GM23338 (cell line): Measurements from ENCODE around the gene TLE2. TPM values are rescaled to one million over a fixed set of nuclear protein-coding genes. Genes with fewer than 3 reads are reported as not detected.
"Not testable (repeated sequence)": the region's sequence is repeated elsewhere in the genome, so short reads cannot be mapped to it uniquely, and the experiment has no call there.

Source experiments
- ATAC-seq: fragments of 200-7000 bp; cut with Tn5 transposase; 3 replicates; pipeline ENCODE4 v1.9.1; 2020
- DNase-seq: peaks from one replicate; pipeline ENCODE4 v3.0.0-alpha.2; 2015; ENCODE audit warnings: low spot score
- H2AFZ ChIP-seq: fragments of 200-600 bp; sonication (generic); 2 replicates; pipeline ENCODE4 v1.8.0; 2016; ENCODE audit warnings: antibody characterized with exemption, mild to moderate bottlenecking, moderate library complexity
- H3F3A ChIP-seq: fragments of 200-600 bp; sonication (generic); replicated peaks from 2 replicates; pipeline ENCODE4 v1.8.0; 2017; ENCODE audit warnings: antibody characterized with exemption, mixed run types, low read depth
- H3K27ac ChIP-seq: fragments of 200-600 bp; sonication (generic); 2 replicates; pipeline ENCODE4 v1.6.1; 2016; ENCODE audit warnings: low read depth
- H3K27me3 ChIP-seq: fragments of 200-600 bp; sonication (generic); 2 replicates; pipeline ENCODE4 v1.8.0; 2016; ENCODE audit warnings: mild to moderate bottlenecking, mixed run types, moderate library complexity; ENCODE audit not compliant: insufficient read depth
- H3K36me3 ChIP-seq: fragments of 200-600 bp; sonication (generic); 2 replicates; pipeline ENCODE4 v1.8.0; 2016; ENCODE audit warnings: mild to moderate bottlenecking; ENCODE audit not compliant: insufficient read depth
- H3K4me1 ChIP-seq: fragments of 200-600 bp; sonication (generic); 2 replicates; pipeline ENCODE4 v1.8.0; 2016; ENCODE audit warnings: mild to moderate bottlenecking, moderate library complexity; ENCODE audit not compliant: insufficient read depth
- H3K4me2 ChIP-seq: fragments of 200-600 bp; sonication (generic); 2 replicates; pipeline ENCODE4 v1.7.1; 2017; ENCODE audit warnings: mixed run types
- H3K4me3 ChIP-seq: fragments of 200-600 bp; sonication (generic); 2 replicates; pipeline ENCODE4 v1.6.1; 2016; ENCODE audit warnings: mixed run types
- H3K79me2 ChIP-seq: fragments of 200-600 bp; sonication (generic); replicated peaks from 2 replicates; pipeline ENCODE4 v1.8.0; 2017; ENCODE audit warnings: mild to moderate bottlenecking; ENCODE audit not compliant: insufficient read depth
- H3K9me2 ChIP-seq: fragments of 200-600 bp; sonication (generic); 2 replicates; pipeline ENCODE4 v1.8.0; 2017; ENCODE audit not compliant: insufficient read depth
- H4K20me1 ChIP-seq: fragments of 200-600 bp; sonication (generic); replicated peaks from 2 replicates; pipeline ENCODE4 v1.8.0; 2017; ENCODE audit warnings: mild to moderate bottlenecking; ENCODE audit not compliant: insufficient read depth
- H3K27ac Mint-ChIP-seq: 2 replicates; pipeline ENCODE4 v1.8.0; 2020; ENCODE audit warnings: inconsistent platforms, mild to moderate bottlenecking, moderate library complexity, mixed read lengths
- H3K27me3 Mint-ChIP-seq: 3 replicates; pipeline ENCODE4 v1.8.0; 2022; ENCODE audit warnings: low read depth, mild to moderate bottlenecking, moderate library complexity, mixed read lengths, inconsistent platforms; ENCODE audit not compliant: insufficient read depth, poor library complexity
- H3K36me3 Mint-ChIP-seq: 3 replicates; pipeline ENCODE4 v1.8.0; 2021; ENCODE audit warnings: low read depth, mild to moderate bottlenecking, inconsistent platforms, moderate library complexity, mixed read lengths
- H3K4me1 Mint-ChIP-seq: 3 replicates; pipeline ENCODE4 v1.8.0; 2020; ENCODE audit warnings: mild to moderate bottlenecking, inconsistent platforms, mixed read lengths
- H3K4me3 Mint-ChIP-seq: 3 replicates; pipeline ENCODE4 v1.8.0; 2021; ENCODE audit warnings: moderate library complexity, mild to moderate bottlenecking, inconsistent platforms, mixed read lengths
- H3K9me3 Mint-ChIP-seq: 3 replicates; pipeline ENCODE4 v1.8.0; 2020; ENCODE audit warnings: moderate library complexity, mild to moderate bottlenecking, inconsistent platforms, mixed read lengths
- CREB1 ChIP-seq: fragments of 250-450 bp; sonication (Bioruptor Pico); IDR thresholded peaks from 2 replicates; pipeline ENCODE4 v1.5.0; 2020; ENCODE audit warnings: low read depth, mild to moderate bottlenecking, moderate library complexity
- CTCF ChIP-seq, 2 experiments: fragments of 200-600 bp in 1 of 2; sonication (generic) in 1 of 2; conservative IDR thresholded peaks; 2 replicates each; pipeline versions ENCODE4 v1.5.1 to v1.6.1; 2016 to 2017; ENCODE audit warnings: antibody characterized with exemption in 2 of 2, low read depth in 2 of 2, mild to moderate bottlenecking in 2 of 2, moderate library complexity in 1 of 2
- ETS1 ChIP-seq: IDR thresholded peaks from 2 replicates; pipeline ENCODE4 v1.6.1; 2016; ENCODE audit warnings: antibody characterized with exemption
- EZH2 ChIP-seq: fragments of 200-600 bp; sonication (generic); IDR thresholded peaks from one replicate; pipeline ENCODE4 v1.8.0; 2017; ENCODE audit warnings: antibody characterized with exemption, mild to moderate bottlenecking, low read depth; ENCODE audit not compliant: unreplicated experiment
- EZH2phosphoT487 ChIP-seq: fragments of 200-600 bp; sonication (generic); IDR thresholded peaks from one replicate; pipeline ENCODE4 v1.8.1; 2018; ENCODE audit warnings: antibody characterized with exemption; ENCODE audit not compliant: unreplicated experiment
- JUNB ChIP-seq: IDR thresholded peaks from one replicate; pipeline ENCODE4 v1.6.1; 2016; ENCODE audit warnings: antibody characterized with exemption; ENCODE audit not compliant: unreplicated experiment
- NANOG ChIP-seq: IDR thresholded peaks from 2 replicates; pipeline ENCODE4 v1.6.1; 2016; ENCODE audit warnings: antibody characterized with exemption, borderline replicate concordance
- POLR2AphosphoS5 ChIP-seq: IDR thresholded peaks from 2 replicates; pipeline ENCODE4 v1.6.1; 2016; ENCODE audit warnings: antibody characterized with exemption, low read depth
- REST ChIP-seq: IDR thresholded peaks from one replicate; pipeline ENCODE4 v1.6.1; 2018; ENCODE audit warnings: antibody characterized with exemption; ENCODE audit not compliant: unreplicated experiment
- STAT1 ChIP-seq: IDR thresholded peaks from one replicate; pipeline ENCODE4 v1.6.1; 2016; ENCODE audit warnings: antibody characterized with exemption; ENCODE audit not compliant: unreplicated experiment
- ZNF114 ChIP-seq: fragments of 250-450 bp; sonication (Bioruptor Pico); IDR thresholded peaks from 2 replicates; pipeline ENCODE4 v1.5.0; 2020; ENCODE audit warnings: mild to moderate bottlenecking, moderate library complexity
- polyA plus RNA-seq: library from polyadenylated mRNA; unstranded; fragments of >200 nt; fragmentation: Nextera tagmentation; extraction: Ambion mirVana; gene quantifications from 2 replicates; pipeline ENCODE4 v1.2.1, GENCODE V29; 2016
- total RNA-seq: library from RNA; depleted of rRNA; stranded (reverse); fragments of >200 nt; shearing (Covaris generic); gene quantifications from 2 replicates; pipeline ENCODE4 v1.2.3, GENCODE V29; 2014

TLE2 gene
- total and polyA plus RNA-seq, 2 experiments from 2014 or later: 5.2 to 22.8 TPM

GRCh38 chr19:2964874-2965273, 64.2 kb downstream of the TLE2 start (continued):
- no peak for TF ChIP-seq CTCF (conservative IDR thresholded peaks at IDR 0.05; ENCODE audit: low read depth in 2 of 2)
- no peak for TF ChIP-seq ZNF114 (CRISPR knock-in tag)
- no peak for TF ChIP-seq NANOG
- TF ChIP-seq ETS1: no peak
- TF ChIP-seq EZH2phosphoT487: no peak
- TF ChIP-seq EZH2: no peak

- not testable (repeated sequence) for H3K4me3 ChIP-seq, H3K27me3 Mint-ChIP-seq, H3K4me2 ChIP-seq, H3F3A ChIP-seq, H3K4me1 ChIP-seq, H3K4me1 Mint-ChIP-seq, H2AFZ ChIP-seq, H3K27ac ChIP-seq, H3K9me2 ChIP-seq, H3K79me2 ChIP-seq, H3K36me3 Mint-ChIP-seq, DNase-seq, H3K36me3 ChIP-seq, ATAC-seq, H4K20me1 ChIP-seq, H3K9me3 Mint-ChIP-seq, H3K27me3 ChIP-seq, H3K27ac Mint-ChIP-seq, H3K4me3 Mint-ChIP-seq
Measured at GRCh38 chr19:2963631-2964030, 65.4 kb downstream of the TLE2 start.

- ATAC-seq: no peak
- Histone ChIP-seq H3K9me2 (no peaks in the 10 kb centered on the region), H2AFZ (no peak overlapping the region), H3K36me3 (no peaks in the 10 kb centered on the region), H3K4me3 (no peak overlapping the region), H3K79me2 (no peaks in the 10 kb centered on the region), H3K4me1 (no peaks in the 10 kb centered on the region), H3K27ac (no peak overlapping the region), H3F3A (no peaks in the 10 kb centered on the region), H4K20me1 (no peaks in the 10 kb centered on the region), H3K27me3 (no peaks in the 10 kb centered on the region), H3K4me2 (no peak overlapping the region)
- TF ChIP-seq EZH2phosphoT487: no peak
- TF ChIP-seq CTCF (conservative IDR thresholded peaks at IDR 0.05; ENCODE audit: low read depth in 2 of 2): no peak
- no peak for TF ChIP-seq NANOG
- no peak for TF ChIP-seq ZNF114 (CRISPR knock-in tag)
- no peak for TF ChIP-seq REST
- no peak for TF ChIP-seq EZH2
- TF ChIP-seq CREB1 (CRISPR knock-in tag): no peak
- TF ChIP-seq JUNB: no peak
- TF ChIP-seq POLR2AphosphoS5: no peak
- no peak for TF ChIP-seq ETS1
- TF ChIP-seq STAT1: no peak
- no peaks in the 10 kb centered on the region for H3K36me3 Mint-ChIP-seq
- H3K27ac Mint-ChIP-seq: no peak overlapping the region
- DNase-seq: no peak
- H3K27me3 Mint-ChIP-seq: peaks cover 9% of the 10 kb centered on the region
- no peak overlapping the region for H3K4me3 Mint-ChIP-seq
- H3K9me3 Mint-ChIP-seq: no peaks in the 10 kb centered on the region; the same call in 1 of the 3 replicates
- H3K4me1 Mint-ChIP-seq: no peaks in the 10 kb centered on the region
Measured at GRCh38 chr19:2963122-2963521, 66.0 kb downstream of the TLE2 start.
